ENCODE measurements around the gene GDF7.

- TF ChIP-seq CTCF (IDR thresholded peaks at IDR 0.05) (no peak), POLR2AphosphoS5 (IDR thresholded peaks at IDR 0.05) (no peak)
These were observed 14.8 kb upstream of the GDF7 start for GRCh38 chr2:20652141-20652540.
